Fibroblast of villous mesenchyme (primary cell): ENCODE data around the gene MAP3K14. TPM values are rescaled to one million over a fixed set of nuclear protein-coding genes. Genes with fewer than 3 reads are reported as not detected.
A peak's percentile ranks its signal among the peaks of the same experiment; 100 is the strongest.
"Not testable (repeated sequence)": the region's sequence is repeated elsewhere in the genome, so short reads cannot be mapped to it uniquely, and the experiment has no call there.

Experiments
- DNase-seq: peaks from one replicate; pipeline ENCODE4 v3.0.0-alpha.2; 2010; ENCODE audit warnings: low read depth
- H3K4me3 ChIP-seq: 2 replicates; pipeline ENCODE4 v1.5.1; 2011; ENCODE audit warnings: low read depth, mild to moderate bottlenecking, low read length
- total RNA-seq: library from RNA; depleted of rRNA; stranded (reverse); fragments of >200 nt; gene quantifications from 2 replicates; pipeline ENCODE4 v1.2.3, GENCODE V29; 2012
- TF ChIP-seq, protein P1 (sequence below): IDR thresholded peaks from 2 replicates; pipeline ENCODE4 v1.5.1; 2012; ENCODE audit warnings: low read depth, mild to moderate bottlenecking, low read length; ENCODE audit not compliant: insufficient read depth

The MAP3K14 gene
- total RNA-seq, 1 donor, result 1.7 TPM

DNA sequence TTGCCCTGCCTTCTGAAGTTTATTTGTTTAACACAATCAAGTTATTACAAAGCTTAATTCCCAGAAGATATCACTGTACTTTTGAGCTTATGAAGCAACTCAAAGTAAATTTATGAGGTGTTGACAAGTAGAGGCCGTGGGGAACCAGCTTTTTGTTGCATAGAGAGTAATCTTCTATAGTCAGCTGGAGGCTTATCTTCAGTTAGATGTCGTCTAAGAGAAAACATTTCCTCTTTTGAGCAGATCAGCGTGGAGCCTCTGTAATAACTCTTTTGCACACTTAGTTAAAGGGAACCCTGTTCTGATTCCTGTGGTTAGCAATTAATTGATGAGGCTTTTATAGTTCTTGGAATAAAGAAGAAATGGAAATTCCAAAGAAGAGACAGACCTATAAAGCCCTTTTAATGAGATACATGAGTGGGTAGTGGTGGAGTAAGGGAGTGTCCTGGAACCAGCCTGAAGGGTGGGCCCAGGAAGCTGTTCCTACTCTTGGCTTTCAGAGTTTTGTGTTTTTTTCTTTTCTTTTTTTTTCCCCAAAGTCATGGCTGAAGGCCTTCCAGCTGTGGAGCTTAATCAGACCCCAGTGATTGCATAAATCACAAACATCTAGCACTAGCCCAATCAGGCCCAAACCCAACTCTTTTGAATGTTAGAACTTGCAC lies 28.9 kb upstream of the MAP3K14 start:
- H3K4me3 ChIP-seq, result no peak overlapping the region
- DNase-seq, result peak; percentile 99
- TF ChIP-seq, protein P1, sequence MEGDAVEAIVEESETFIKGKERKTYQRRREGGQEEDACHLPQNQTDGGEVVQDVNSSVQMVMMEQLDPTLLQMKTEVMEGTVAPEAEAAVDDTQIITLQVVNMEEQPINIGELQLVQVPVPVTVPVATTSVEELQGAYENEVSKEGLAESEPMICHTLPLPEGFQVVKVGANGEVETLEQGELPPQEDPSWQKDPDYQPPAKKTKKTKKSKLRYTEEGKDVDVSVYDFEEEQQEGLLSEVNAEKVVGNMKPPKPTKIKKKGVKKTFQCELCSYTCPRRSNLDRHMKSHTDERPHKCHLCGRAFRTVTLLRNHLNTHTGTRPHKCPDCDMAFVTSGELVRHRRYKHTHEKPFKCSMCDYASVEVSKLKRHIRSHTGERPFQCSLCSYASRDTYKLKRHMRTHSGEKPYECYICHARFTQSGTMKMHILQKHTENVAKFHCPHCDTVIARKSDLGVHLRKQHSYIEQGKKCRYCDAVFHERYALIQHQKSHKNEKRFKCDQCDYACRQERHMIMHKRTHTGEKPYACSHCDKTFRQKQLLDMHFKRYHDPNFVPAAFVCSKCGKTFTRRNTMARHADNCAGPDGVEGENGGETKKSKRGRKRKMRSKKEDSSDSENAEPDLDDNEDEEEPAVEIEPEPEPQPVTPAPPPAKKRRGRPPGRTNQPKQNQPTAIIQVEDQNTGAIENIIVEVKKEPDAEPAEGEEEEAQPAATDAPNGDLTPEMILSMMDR, result no peak

DNA sequence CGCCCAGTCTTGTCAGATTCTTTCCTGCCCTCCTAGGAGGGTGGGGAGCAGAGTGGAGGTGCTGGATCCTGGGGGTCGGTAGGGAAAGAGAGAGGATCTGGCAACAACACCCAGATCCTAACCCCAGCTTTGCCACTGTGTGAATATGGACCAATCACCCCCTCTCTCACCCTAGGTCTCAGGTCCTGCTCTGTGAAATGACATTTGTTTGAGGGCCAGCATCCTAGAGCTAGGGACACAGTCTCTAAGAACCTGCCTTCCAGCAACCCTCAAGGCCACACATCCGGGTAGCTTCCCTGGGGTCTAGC lies 28.4 kb upstream of the MAP3K14 start:
- no peak for DNase-seq
- H3K4me3 ChIP-seq, result no peak overlapping the region
- TF ChIP-seq, protein P1, result no peak

DNA sequence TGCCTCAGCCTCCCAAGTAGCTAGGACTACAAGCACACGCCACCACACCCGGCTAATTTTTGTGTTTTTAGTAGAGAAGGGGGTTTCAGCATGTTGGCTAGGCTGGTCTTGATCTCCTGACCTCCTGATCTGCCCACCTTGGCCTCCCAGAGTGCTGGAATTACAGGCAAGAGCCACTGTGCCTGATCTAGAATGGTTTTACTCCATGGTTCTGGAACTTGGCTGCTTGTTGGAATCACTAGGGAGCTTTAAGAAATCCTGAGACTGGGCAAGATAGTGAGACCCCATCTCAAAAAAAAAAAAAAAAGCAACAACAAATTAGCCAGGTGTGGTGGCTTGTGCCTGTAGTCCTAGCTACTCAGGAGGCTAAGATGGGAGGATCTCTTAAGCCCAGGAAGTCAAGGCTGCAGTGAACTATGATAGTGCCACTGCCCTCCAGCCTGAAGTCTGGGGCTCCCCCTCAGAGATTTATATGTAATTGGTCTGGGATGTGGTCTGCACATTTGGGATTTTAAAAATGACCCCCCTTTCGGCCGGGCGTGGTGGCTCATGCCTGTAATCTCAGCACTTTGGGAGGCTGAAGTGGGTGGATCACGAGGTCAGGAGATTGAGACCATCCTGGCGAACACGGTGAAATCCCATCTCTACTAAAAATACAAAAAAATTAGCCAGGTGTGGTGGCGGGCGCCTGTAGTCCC lies 27.3 kb upstream of the MAP3K14 start:
- H3K4me3 ChIP-seq, DNase-seq: not testable (repeated sequence)

DNA sequence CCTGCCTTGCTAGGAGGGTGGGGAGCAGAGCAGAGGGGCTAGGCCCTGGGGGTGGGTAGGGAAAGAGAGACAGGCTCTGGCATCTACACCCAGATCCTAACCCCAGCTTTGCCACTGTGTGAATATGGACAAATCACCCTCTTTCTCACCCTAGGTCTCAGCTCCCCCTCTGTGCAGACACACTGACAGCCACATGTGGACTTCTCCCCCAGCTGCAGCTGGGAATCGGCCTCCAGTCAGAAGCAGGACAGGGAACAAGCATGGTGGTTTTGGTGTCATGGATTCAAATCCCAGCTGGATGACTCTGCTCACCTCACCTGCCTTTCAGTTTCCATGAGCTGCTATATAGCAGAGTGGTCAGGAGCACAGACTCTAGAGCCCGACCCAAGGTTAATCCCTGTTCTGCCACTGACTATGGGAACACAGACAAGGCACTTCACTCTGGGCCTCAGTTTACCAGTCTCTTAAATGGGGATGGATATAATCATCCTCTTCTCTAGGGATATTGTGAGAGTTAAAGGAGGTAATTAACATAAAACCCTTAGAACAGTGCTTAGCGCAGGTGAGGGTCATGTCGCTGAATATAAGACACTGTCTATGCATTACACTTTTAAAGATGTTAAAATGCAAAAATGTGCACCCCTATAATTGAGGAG lies 26.2 kb upstream of the MAP3K14 start:
- TF ChIP-seq, protein P1, result no peak
- H3K4me3 ChIP-seq, result no peak overlapping the region
- no peak for DNase-seq

GRCh38 chr17:45342306-45342705 lies 25.5 kb upstream of the MAP3K14 start:
- no peak for DNase-seq
- TF ChIP-seq, protein P1, result no peak
- no peak overlapping the region for H3K4me3 ChIP-seq

- TF ChIP-seq, protein P1, result no peak
- H3K4me3 ChIP-seq, result peak overlapping the region; percentile 15
- DNase-seq, result peak; percentile 84
These were observed 24.8 kb upstream of the MAP3K14 start for GRCh38 chr17:45341533-45342158.
